ENCODE data around the gene TBC1D7.

- TF ChIP-seq CTCF (IDR thresholded peaks at IDR 0.05; ENCODE audit: low read depth, low read length, poor library complexity, severe bottlenecking) (no peak), EZH2phosphoT487 (IDR thresholded peaks at IDR 0.05; ENCODE audit: borderline replicate concordance, low read length) (no peak)
These were observed 30.2 kb upstream of the TBC1D7 start for GRCh38 chr6:13358511-13358910.

Data from DOHH2 (cell line).